ENCODE data around the gene UHMK1. TPM values are rescaled to one million over a fixed set of nuclear protein-coding genes. Genes with fewer than 3 reads are reported as not detected.

Gene UHMK1
- total RNA-seq, 1 experiment from 2014 or later = 15.8 TPM

DNA sequence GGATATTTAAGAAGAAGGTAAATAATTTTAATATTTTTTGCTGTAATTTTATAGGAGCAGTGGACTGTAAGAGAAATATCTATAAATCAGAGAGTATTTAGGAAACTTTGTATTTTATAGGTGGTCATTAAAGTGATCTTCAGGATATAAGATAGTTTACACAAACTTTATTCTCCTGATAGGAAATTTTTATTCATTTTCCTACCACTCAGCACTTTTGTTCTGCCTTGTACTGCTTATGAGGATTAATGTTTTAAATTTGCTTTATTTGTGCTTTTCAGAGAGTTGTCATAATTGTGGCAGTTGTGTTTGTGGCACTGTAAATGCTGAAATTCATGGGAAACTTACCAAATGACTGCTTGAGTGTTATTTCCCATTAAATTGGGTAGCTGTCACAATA is 29.7 kb downstream of the UHMK1 start:
- H2BK12ac ChIP-seq (ENCODE audit: insufficient read length, low read depth, low read length) = no peak overlapping the region
- H3K23me2 ChIP-seq (ENCODE audit: insufficient read length, low read depth, low read length, poor library complexity, severe bottlenecking) = no peaks in the 10 kb centered on the region
- Mint-ChIP-seq H3K4me3 (no peak overlapping the region), H3K36me3 (ENCODE audit: insufficient read depth in 1 of 3, low read depth in 3 of 3) (peaks cover 3 to 32% (median 30%) of the 10 kb centered on the region in 3 experiments; a peak in 6 of 7 replicates), H3K27me3 (ENCODE audit: low read depth) (no peaks in the 10 kb centered on the region), H3K9me3 (no peaks in the 10 kb centered on the region), H3K4me1 (peaks cover 15 to 16% of the 10 kb centered on the region in 2 experiments), H3K27ac (no peak overlapping the region)
- H2BK20ac ChIP-seq (ENCODE audit: low read depth, low read length, poor library complexity, severe bottlenecking) = no peak overlapping the region
- no peak overlapping the region for H3K27ac ChIP-seq (ENCODE audit: insufficient read length, low read depth, low read length)
- no peak overlapping the region for H3K56ac ChIP-seq (ENCODE audit: insufficient read length, low read depth, low read length)
- H3K9me3 ChIP-seq (ENCODE audit: control insufficient read depth, low read depth, low read length) = no peaks in the 10 kb centered on the region
- H2AK5ac ChIP-seq (ENCODE audit: insufficient read length, low read length) = no peak overlapping the region
- H3K4ac ChIP-seq (ENCODE audit: low read depth, low read length) = no peak overlapping the region
- H2BK15ac ChIP-seq (ENCODE audit: low read depth, low read length) = no peak overlapping the region
- no peak overlapping the region for H3K23ac ChIP-seq (ENCODE audit: insufficient read length, low read depth, low read length)
- no peaks in the 10 kb centered on the region for H4K20me1 ChIP-seq (ENCODE audit: control insufficient read depth, insufficient read depth, insufficient read length)
- H4K8ac ChIP-seq (replicated peaks; ENCODE audit: insufficient read length, low read depth, low read length) = no peak overlapping the region
- H2BK5ac ChIP-seq (ENCODE audit: insufficient read length, low read length) = no peak overlapping the region
- no peaks in the 10 kb centered on the region for H3K79me2 ChIP-seq (ENCODE audit: insufficient read depth, low read length)
- H4K91ac ChIP-seq (ENCODE audit: insufficient read length, low read depth, low read length) = no peak overlapping the region
- no peak overlapping the region for H3K14ac ChIP-seq (ENCODE audit: insufficient read depth, low read length)
- TF ChIP-seq, protein P1, sequence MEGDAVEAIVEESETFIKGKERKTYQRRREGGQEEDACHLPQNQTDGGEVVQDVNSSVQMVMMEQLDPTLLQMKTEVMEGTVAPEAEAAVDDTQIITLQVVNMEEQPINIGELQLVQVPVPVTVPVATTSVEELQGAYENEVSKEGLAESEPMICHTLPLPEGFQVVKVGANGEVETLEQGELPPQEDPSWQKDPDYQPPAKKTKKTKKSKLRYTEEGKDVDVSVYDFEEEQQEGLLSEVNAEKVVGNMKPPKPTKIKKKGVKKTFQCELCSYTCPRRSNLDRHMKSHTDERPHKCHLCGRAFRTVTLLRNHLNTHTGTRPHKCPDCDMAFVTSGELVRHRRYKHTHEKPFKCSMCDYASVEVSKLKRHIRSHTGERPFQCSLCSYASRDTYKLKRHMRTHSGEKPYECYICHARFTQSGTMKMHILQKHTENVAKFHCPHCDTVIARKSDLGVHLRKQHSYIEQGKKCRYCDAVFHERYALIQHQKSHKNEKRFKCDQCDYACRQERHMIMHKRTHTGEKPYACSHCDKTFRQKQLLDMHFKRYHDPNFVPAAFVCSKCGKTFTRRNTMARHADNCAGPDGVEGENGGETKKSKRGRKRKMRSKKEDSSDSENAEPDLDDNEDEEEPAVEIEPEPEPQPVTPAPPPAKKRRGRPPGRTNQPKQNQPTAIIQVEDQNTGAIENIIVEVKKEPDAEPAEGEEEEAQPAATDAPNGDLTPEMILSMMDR (conservative IDR thresholded peaks at IDR 0.05) = no peak
- no peaks in the 10 kb centered on the region for H3K79me1 ChIP-seq (ENCODE audit: insufficient read depth, low read depth, low read length, poor library complexity, severe bottlenecking)
- no peaks in the 10 kb centered on the region for H3K4me1 ChIP-seq (ENCODE audit: insufficient read depth, low read length)
- H2AFZ ChIP-seq (ENCODE audit: low read length) = no peak overlapping the region
- no peak overlapping the region for H3K9ac ChIP-seq (ENCODE audit: extremely low read depth, insufficient read length, low read length)
- no peak overlapping the region for H2BK120ac ChIP-seq (ENCODE audit: low read depth, low read length, poor library complexity, severe bottlenecking)
- no peak for DNase-seq
- no peak overlapping the region for H3K18ac ChIP-seq (ENCODE audit: insufficient read length, low read depth, low read length)
- no peak overlapping the region for H4K5ac ChIP-seq (ENCODE audit: insufficient read length, low read depth, low read length)
- H3K27me3 ChIP-seq (ENCODE audit: insufficient read depth, low read length) = no peaks in the 10 kb centered on the region
- no peak overlapping the region for H3T11ph ChIP-seq (ENCODE audit: low read length)
- H3K4me2 ChIP-seq (ENCODE audit: insufficient read depth, insufficient read length, low read length) = no peak overlapping the region

Measured in H9 (cell line).